Vagina (tissue), 2 donors: ENCODE data around the gene PLEKHH1.

ENCODE experiments used
- POLR2A ChIP-seq, 2 donors: fragments of 450-650 bp; IDR thresholded peaks; one replicate each; pipeline ENCODE4 v1.6.1; 2017; ENCODE audit warnings: antibody characterized with exemption in 2 of 2, mild to moderate bottlenecking in 2 of 2, moderate library complexity in 2 of 2
- TF ChIP-seq, protein P1 (sequence below), 3 experiments: fragments of 450-650 bp in 2 of 3; fragments of 200-600 bp in 1 of 3; sonication (generic) in 1 of 3; IDR thresholded peaks; one replicate each; pipeline ENCODE4 v1.5.1; 2017 to 2019; ENCODE audit warnings: antibody characterized with exemption in 3 of 3, mild to moderate bottlenecking in 2 of 3, moderate library complexity in 2 of 3

DNA sequence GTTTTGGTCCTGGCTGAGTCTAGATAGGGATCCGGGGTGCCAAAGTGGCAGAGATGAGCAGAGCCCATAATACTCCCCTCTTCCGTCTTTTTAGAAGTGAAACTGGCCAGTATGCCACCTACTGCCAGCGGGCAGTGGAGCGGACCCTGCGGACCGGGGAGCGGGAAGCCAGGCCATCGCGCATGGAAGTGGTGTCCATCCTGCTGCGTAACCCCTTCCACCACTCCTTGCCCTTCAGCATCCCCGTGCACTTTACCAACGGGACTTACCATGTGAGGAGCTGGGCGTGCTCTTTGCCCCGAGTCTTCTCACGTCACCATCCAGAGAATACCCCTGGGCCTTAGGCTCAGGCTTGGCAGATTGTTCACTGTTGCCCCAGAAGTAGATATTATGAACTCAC lies 46.0 kb downstream of the PLEKHH1 start:
- no peak for TF ChIP-seq POLR2A (IDR thresholded peaks at IDR 0.05)
- TF ChIP-seq, protein P1, sequence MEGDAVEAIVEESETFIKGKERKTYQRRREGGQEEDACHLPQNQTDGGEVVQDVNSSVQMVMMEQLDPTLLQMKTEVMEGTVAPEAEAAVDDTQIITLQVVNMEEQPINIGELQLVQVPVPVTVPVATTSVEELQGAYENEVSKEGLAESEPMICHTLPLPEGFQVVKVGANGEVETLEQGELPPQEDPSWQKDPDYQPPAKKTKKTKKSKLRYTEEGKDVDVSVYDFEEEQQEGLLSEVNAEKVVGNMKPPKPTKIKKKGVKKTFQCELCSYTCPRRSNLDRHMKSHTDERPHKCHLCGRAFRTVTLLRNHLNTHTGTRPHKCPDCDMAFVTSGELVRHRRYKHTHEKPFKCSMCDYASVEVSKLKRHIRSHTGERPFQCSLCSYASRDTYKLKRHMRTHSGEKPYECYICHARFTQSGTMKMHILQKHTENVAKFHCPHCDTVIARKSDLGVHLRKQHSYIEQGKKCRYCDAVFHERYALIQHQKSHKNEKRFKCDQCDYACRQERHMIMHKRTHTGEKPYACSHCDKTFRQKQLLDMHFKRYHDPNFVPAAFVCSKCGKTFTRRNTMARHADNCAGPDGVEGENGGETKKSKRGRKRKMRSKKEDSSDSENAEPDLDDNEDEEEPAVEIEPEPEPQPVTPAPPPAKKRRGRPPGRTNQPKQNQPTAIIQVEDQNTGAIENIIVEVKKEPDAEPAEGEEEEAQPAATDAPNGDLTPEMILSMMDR (IDR thresholded peaks at IDR 0.05) = no peak
